Measurements from ENCODE around the gene SNX1. TPM values are rescaled to one million over a fixed set of nuclear protein-coding genes. Genes with fewer than 3 reads are reported as not detected.

SNX1 gene
- total and polyA plus RNA-seq, 2 of the 8 experiments (the other 6 are each of a cell fraction or from before 2014, with no cell fraction given): 27.9 to 59.8 TPM

DNA sequence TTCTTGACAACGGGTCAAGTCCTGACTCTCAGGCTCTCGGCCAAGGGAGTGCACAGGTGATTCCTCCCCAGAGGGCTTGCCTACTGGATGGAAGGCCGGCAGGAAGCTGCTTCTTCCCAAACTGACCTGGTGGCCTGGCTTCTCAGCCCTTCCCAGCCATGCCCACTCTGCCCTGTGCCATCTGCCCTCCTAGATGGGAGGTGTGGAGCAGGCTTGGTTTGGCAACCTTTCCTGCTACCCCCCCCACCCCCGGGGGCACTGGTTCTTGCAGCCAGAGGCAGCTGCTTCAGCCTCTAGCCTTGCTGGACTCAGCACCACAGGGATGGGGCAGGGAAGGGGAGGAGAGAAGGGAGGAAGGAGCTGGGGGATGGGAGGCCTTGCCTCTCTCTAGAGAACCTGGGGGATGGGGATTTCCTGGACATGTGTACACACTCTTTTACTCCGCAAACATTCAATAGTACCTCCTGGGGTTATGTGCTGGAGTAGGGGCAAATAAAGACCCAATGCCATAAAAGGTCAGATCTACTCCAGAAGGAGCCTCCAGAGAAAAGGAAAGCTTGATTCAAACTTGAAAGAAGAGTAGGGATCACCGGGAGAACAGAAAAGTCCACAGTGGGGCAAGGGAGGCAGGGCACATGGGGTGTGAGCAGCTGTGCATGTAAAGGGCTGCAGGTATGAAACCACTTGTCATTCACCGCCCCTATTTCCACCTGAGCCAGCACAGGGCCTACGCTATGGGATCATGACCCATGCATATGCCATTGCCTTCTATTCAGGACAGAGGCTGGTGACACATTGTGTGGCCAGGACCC is 45.3 kb upstream of the SNX1 start:
- ChIA-PET POLR2A (ENCODE audit: partially characterized antibody) (interaction anchor here (1.0 to 1.1 kb wide), 3 partner anchors 26 to 130 kb away, joined by 3 to 4 read pairs (median 3); partner anchors contain the start of gene CIAO2A), CTCF (ENCODE audit: partially characterized antibody) (interaction anchor here (0.6 to 7.7 kb wide), 7 partner anchors 17 to 298 kb away, joined by 3 to 62 read pairs (median 4); no protein-coding TSS in a partner anchor)
- Histone ChIP-seq H3K79me2 (ENCODE audit: control insufficient read depth in 1 of 2, insufficient read depth in 2 of 2, low read length in 2 of 2) (no peaks in the 10 kb centered on the region), H4K91ac (replicated peaks; ENCODE audit: insufficient read length, low read length) (no peak overlapping the region), H3K4me1 (replicated peaks in 1 of 4; ENCODE audit: control insufficient read depth in 3 of 4, insufficient read depth in 4 of 4, low read length in 3 of 4) (peaks cover 0 to 15% (median 5%) of the 10 kb centered on the region in 4 experiments; a peak in 4 of 7 replicates), H2AK5ac (ENCODE audit: low read depth, low read length) (no peak overlapping the region), H3K79me1 (ENCODE audit: low read depth, low read length) (no peaks in the 10 kb centered on the region), H3K4me2 (ENCODE audit: insufficient read depth in 1 of 2, low read depth in 2 of 2, low read length in 2 of 2) (no peak overlapping the region), H3K23ac (ENCODE audit: insufficient read length) (no peak overlapping the region), H2BK120ac (replicated peaks; ENCODE audit: low read depth, low read length) (no peak overlapping the region), H4K5ac (ENCODE audit: insufficient read length, low read depth, low read length) (no peak overlapping the region), H3K27me3 (replicated peaks in 1 of 4; ENCODE audit: control insufficient read depth in 3 of 4, extremely low read depth in 1 of 4, insufficient read depth in 3 of 4, low read length in 3 of 4) (peaks cover 0 to 20% (median 10%) of the 10 kb centered on the region in 4 experiments; a peak in 5 of 7 replicates), H3K9ac (replicated peaks in 1 of 4; ENCODE audit: extremely low read depth in 1 of 4, low read depth in 3 of 4, low read length in 3 of 4) (no peak overlapping the region), H4K8ac (ENCODE audit: extremely low read depth, insufficient read depth, low read length) (no peak overlapping the region), H3K56ac (replicated peaks; ENCODE audit: insufficient read length, low read depth, low read length) (no peak overlapping the region), H2BK12ac (ENCODE audit: low read depth, low read length) (no peak overlapping the region), H4K20me1 (replicated peaks in 1 of 2; ENCODE audit: control insufficient read depth in 1 of 2, insufficient read depth in 2 of 2, low read length in 2 of 2) (no peaks in the 10 kb centered on the region), H3K14ac (ENCODE audit: insufficient read length) (no peak overlapping the region), H3K27ac (ENCODE audit: low read depth, low read length) (no peak overlapping the region), H3K36me3 (ENCODE audit: control insufficient read depth in 2 of 4, insufficient read depth in 4 of 4, low read length in 3 of 4) (no peaks in the 10 kb centered on the region), H3K23me2 (ENCODE audit: low read depth, low read length) (peaks cover 7% of the 10 kb centered on the region; the same call in 1 of the 2 replicates), H2AFZ (ENCODE audit: low read length) (no peak overlapping the region), H3K4ac (replicated peaks; ENCODE audit: insufficient read length, low read depth, low read length) (no peak overlapping the region), H3K18ac (ENCODE audit: extremely low read depth, low read length) (no peak overlapping the region), H2BK5ac (ENCODE audit: low read depth, low read length) (no peak overlapping the region), H2BK20ac (ENCODE audit: low read length) (no peak overlapping the region), H3K4me3 (ENCODE audit: extremely low read depth in 1 of 4, insufficient read depth in 2 of 4, low read depth in 3 of 4, low read length in 4 of 4) (no peak overlapping the region), H3K9me3 (ENCODE audit: insufficient read depth in 2 of 2, low read depth in 1 of 2, low read length in 1 of 2) (no peaks in the 10 kb centered on the region), H2BK15ac (ENCODE audit: low read length) (no peak overlapping the region)
- TF ChIP-seq SIN3A (conservative IDR thresholded peaks at IDR 0.05 in 1 of 2, IDR thresholded peaks at IDR 0.05 in 1 of 2; ENCODE audit: low read depth in 1 of 2, low read length in 2 of 2) (no peak), TBP (IDR thresholded peaks at IDR 0.05; ENCODE audit: low read depth, low read length) (no peak), SIRT6 (IDR thresholded peaks at IDR 0.05; ENCODE audit: low read length) (no peak), SP1 (IDR thresholded peaks at IDR 0.05; ENCODE audit: low read depth, low read length) (no peak), JUND (IDR thresholded peaks at IDR 0.05; ENCODE audit: low read length) (no peak), PHF8 (conservative IDR thresholded peaks at IDR 0.05; ENCODE audit: low read depth, low read length) (no peak), HDAC6 (IDR thresholded peaks at IDR 0.05; ENCODE audit: low read depth, low read length) (no peak), POLR2A (IDR thresholded peaks at IDR 0.05; ENCODE audit: control extremely low read depth in 1 of 2, low read depth in 2 of 2, low read length in 2 of 2) (no peak), NRF1 (IDR thresholded peaks at IDR 0.05; ENCODE audit: low read depth, low read length) (no peak), SAP30 (IDR thresholded peaks at IDR 0.05; ENCODE audit: insufficient read depth, insufficient replicate concordance, low read length) (no peak)
- DNase-seq (ENCODE audit: low read depth in 1 of 2, low spot score in 2 of 2) (no peak), FAIRE-seq (no peak)
- WGBS, 2 experiments (ENCODE audit: extremely low coverage in 1 of 2, insufficient coverage in 1 of 2, insufficient read length in 1 of 2, insufficient replicate concordance in 2 of 2, low coverage in 1 of 2, low lambda C conversion rate in 2 of 2, missing lambda C conversion rate in 1 of 2): 80% methylated on average over 7 of the region's 8 CpGs; no CpG with 5 or more reads in 1 of the 2 experiments

Measured in H1 (cell line).